Transverse colon (tissue), 4 donors: ENCODE measurements around the gene DOCK8. TPM values are rescaled to one million over a fixed set of nuclear protein-coding genes. Genes with fewer than 3 reads are reported as not detected.
"Not testable (repeated sequence)": the region's sequence is repeated elsewhere in the genome, so short reads cannot be mapped to it uniquely, and the experiment has no call there.

ENCODE experiments used
- DNase-seq: peaks from one replicate; pipeline ENCODE4 v3.0.0-alpha.2; 2019
- H3K27ac ChIP-seq, 4 donors: fragments of 200-600 bp; sonication (generic); 2 replicates each; pipeline ENCODE4 v1.5.1; 2016 to 2018; ENCODE audit warnings: inconsistent platforms in 4 of 4
- H3K27me3 ChIP-seq: fragments of 200-600 bp; sonication (generic); 2 replicates; pipeline ENCODE4 v1.5.1; 2017; ENCODE audit warnings: inconsistent platforms
- H3K36me3 ChIP-seq, 4 donors: fragments of 200-600 bp; sonication (generic); 2 replicates each; pipeline ENCODE4 v1.5.1; 2017 to 2019; ENCODE audit warnings: inconsistent platforms in 4 of 4
- H3K4me1 ChIP-seq, 4 donors: fragments of 200-600 bp; sonication (generic); 2 replicates each; pipeline ENCODE4 v1.5.1; 2017 to 2020; ENCODE audit warnings: inconsistent platforms in 4 of 4
- H3K4me3 ChIP-seq, 4 donors: fragments of 200-600 bp; sonication (generic); 1 replicate in 1 of 4; 2 replicates in 3 of 4; pipeline versions ENCODE4 v1.5.1 to v1.6.1; 2017 to 2019; ENCODE audit warnings: inconsistent platforms in 4 of 4
- H3K9me3 ChIP-seq, 2 donors: fragments of 200-600 bp; sonication (generic); 2 replicates each; pipeline ENCODE4 v1.5.1; 2017 to 2019; ENCODE audit warnings: inconsistent platforms in 2 of 2
- EP300 ChIP-seq: sonication (generic); formaldehyde crosslinking; IDR thresholded peaks from one replicate; pipeline ENCODE4 v1.6.1; 2017; ENCODE audit warnings: antibody characterized with exemption, low read depth
- POLR2A ChIP-seq: fragments of 450-650 bp; IDR thresholded peaks from one replicate; pipeline ENCODE4 v1.6.1; 2016; ENCODE audit warnings: antibody characterized with exemption, mild to moderate bottlenecking, moderate library complexity
- POLR2AphosphoS5 ChIP-seq, 3 donors: sonication (generic); formaldehyde crosslinking; IDR thresholded peaks; one replicate each; pipeline ENCODE4 v1.6.1; 2016; ENCODE audit warnings: antibody characterized with exemption in 3 of 3
- WGBS, 2 donors: methylation state at CpG; one replicate each; pipeline ENCODE4 v1.1.5; 2018; ENCODE audit warnings: low coverage in 1 of 2; 5-methylcytosine and 5-hydroxymethylcytosine counted together
- in situ Hi-C, 4 donors: fragments of 200-750 bp; cut with MboI; loops; one replicate each; pipeline versions ENCODE4 v1.15.0 to v1.15.1; 2017; ENCODE audit warnings: low sequenced_read_pairs in 3 of 4, low pct_ligation_motif_present in 1 of 4, low pct_unique_long_range_greater_than_20kb in 1 of 4
- intact Hi-C: fragments of 100-400 bp; cut with DNase I; formaldehyde crosslinking; loops from one replicate; pipeline ENCODE4 v1.15.1; 2023; ENCODE audit warnings: low total_unique reads
- total RNA-seq, 4 donors: library from RNA; depleted of rRNA; stranded (reverse); fragments of >200 nt; gene quantifications; one replicate each; pipeline ENCODE4 v1.1.0, GENCODE V29; 2016
- TF ChIP-seq, protein P1 (sequence below), 5 experiments: fragments of 200-600 bp in 3 of 5; fragments of 450-650 bp in 2 of 5; sonication (generic) in 3 of 5; IDR thresholded peaks; 1 replicate in 2 of 5; 2 replicates in 3 of 5; pipeline ENCODE4 v1.5.1; 2016 to 2017; ENCODE audit warnings: antibody characterized with exemption in 5 of 5, inconsistent platforms in 3 of 5, mild to moderate bottlenecking in 2 of 5, moderate library complexity in 1 of 5

The DOCK8 gene
- total RNA-seq, 4 donors from 2014 or later, result 11.2 to 59.5 (median 14.7) TPM

DNA sequence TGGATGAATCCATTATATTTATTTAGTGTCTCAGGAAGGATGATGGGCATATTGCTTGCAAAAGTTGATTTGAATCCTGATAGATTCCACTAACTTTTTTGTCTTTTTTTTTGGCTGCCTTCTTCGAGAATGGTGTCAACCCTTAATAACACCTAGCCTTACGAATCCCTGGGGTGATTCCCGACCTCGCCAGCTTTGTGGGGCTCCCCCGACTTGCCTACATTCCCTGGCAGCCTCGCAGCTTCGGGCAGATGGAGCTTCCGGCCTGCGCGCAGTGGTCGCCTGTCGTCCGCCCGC, 366 bp upstream of the DOCK8 start:
- H3K27me3 ChIP-seq, result peaks cover 30% of the 10 kb centered on the region
- TF ChIP-seq, protein P1, sequence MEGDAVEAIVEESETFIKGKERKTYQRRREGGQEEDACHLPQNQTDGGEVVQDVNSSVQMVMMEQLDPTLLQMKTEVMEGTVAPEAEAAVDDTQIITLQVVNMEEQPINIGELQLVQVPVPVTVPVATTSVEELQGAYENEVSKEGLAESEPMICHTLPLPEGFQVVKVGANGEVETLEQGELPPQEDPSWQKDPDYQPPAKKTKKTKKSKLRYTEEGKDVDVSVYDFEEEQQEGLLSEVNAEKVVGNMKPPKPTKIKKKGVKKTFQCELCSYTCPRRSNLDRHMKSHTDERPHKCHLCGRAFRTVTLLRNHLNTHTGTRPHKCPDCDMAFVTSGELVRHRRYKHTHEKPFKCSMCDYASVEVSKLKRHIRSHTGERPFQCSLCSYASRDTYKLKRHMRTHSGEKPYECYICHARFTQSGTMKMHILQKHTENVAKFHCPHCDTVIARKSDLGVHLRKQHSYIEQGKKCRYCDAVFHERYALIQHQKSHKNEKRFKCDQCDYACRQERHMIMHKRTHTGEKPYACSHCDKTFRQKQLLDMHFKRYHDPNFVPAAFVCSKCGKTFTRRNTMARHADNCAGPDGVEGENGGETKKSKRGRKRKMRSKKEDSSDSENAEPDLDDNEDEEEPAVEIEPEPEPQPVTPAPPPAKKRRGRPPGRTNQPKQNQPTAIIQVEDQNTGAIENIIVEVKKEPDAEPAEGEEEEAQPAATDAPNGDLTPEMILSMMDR (IDR thresholded peaks at IDR 0.05), result no peak
- TF ChIP-seq EP300 (no peak), POLR2A (no peak), POLR2AphosphoS5 (IDR thresholded peaks at IDR 0.05) (no peak)
- DNase-seq, result no peak
- 5% methylated on average over 14 of the region's 14 CpGs; no CpG with 5 or more reads in 1 of the 2 donors for WGBS, 2 donors
- no peaks in the 10 kb centered on the region for H3K9me3 ChIP-seq
- no peaks in the 10 kb centered on the region for H3K36me3 ChIP-seq
- in situ Hi-C loops, result no loop called here
- intact Hi-C loops, result no loop called here
- H3K4me3 ChIP-seq, result peak overlapping the region; percentile 35 to 83 (median 52)
- peaks cover 0 to 14% (median 8%) of the 10 kb centered on the region in 4 donors for H3K4me1 ChIP-seq
- peak overlapping the region; percentile 78 to 86 (median 85) for H3K27ac ChIP-seq

DNA sequence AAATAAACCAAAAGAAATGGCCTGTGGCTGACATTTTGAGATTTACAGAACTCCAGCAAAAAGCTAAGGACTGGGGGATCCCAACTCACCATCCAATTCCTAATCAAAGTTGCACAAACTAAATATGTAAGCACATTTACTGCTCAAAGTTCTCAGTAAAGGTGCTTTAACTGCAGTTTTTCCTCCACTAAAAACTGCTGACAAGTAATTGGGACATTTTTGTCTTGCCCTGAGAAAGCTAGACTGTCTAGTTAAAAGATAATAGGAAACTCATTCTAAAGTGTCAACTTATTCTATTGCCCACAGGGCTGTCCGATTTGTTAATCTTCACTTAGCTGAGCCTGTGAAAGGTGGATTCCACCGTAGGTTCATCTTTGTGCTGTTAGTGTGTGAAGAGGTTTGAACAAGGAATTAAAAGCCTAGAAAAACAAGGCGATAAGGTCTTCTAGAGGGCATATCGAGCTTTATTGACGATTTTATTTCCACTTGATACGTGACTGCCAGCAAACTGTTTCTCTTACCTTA, 1.0 kb downstream of the DOCK8 start:
- in situ Hi-C loops, result no loop called here
- WGBS, 2 donors, result 57 to 63% methylated on average over 6 of the region's 6 CpGs
- intact Hi-C loops, result no loop called here
- H3K4me3 ChIP-seq, result peak overlapping the region in 3 of 4 donors; percentile 47 to 83 (median 56)
- no peaks in the 10 kb centered on the region for H3K9me3 ChIP-seq
- no peaks in the 10 kb centered on the region for H3K36me3 ChIP-seq
- peaks cover 30% of the 10 kb centered on the region for H3K27me3 ChIP-seq
- no peak for TF ChIP-seq EP300
- TF ChIP-seq POLR2A, result no peak
- no peak for TF ChIP-seq POLR2AphosphoS5 (IDR thresholded peaks at IDR 0.05)
- TF ChIP-seq, protein P1 (IDR thresholded peaks at IDR 0.05), result no peak
- no peak for DNase-seq
- H3K4me1 ChIP-seq, result peaks cover 0 to 14% (median 8%) of the 10 kb centered on the region in 4 donors
- H3K27ac ChIP-seq, result peak overlapping the region; percentile 78 to 86 (median 85)

DNA sequence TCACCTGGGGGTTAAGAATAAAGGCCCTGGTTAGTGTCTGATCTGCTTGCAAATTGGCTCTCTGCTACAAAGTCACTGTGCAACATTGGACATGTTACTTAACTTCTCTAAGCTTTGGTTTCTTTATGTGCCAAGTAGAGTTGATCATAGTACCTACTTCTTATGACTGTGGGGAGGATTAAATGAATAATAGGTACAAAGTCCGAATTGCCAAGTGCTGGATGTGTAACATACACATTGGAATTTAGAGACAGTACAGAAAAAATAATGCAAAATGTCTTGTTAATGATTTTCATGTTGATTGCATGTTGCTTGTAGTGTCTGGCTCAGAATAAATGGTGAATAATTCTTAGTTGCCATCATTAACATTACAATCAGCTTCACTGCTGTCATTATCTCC, 2.2 kb downstream of the DOCK8 start:
- intact Hi-C loops, result no loop called here
- WGBS, 2 donors, result 27 to 53% methylated on average over 1 of the region's 1 CpG
- H3K27ac ChIP-seq, result no peak overlapping the region
- no peak overlapping the region for H3K4me3 ChIP-seq
- peaks cover 0 to 16% (median 8%) of the 10 kb centered on the region in 4 donors for H3K4me1 ChIP-seq
- H3K27me3 ChIP-seq, result peaks cover 30% of the 10 kb centered on the region
- no peak for TF ChIP-seq POLR2AphosphoS5 (IDR thresholded peaks at IDR 0.05)
- no peak for TF ChIP-seq EP300
- H3K36me3 ChIP-seq, result no peaks in the 10 kb centered on the region
- in situ Hi-C loops, result no loop called here
- DNase-seq, result no peak
- H3K9me3 ChIP-seq, result no peaks in the 10 kb centered on the region

DNA sequence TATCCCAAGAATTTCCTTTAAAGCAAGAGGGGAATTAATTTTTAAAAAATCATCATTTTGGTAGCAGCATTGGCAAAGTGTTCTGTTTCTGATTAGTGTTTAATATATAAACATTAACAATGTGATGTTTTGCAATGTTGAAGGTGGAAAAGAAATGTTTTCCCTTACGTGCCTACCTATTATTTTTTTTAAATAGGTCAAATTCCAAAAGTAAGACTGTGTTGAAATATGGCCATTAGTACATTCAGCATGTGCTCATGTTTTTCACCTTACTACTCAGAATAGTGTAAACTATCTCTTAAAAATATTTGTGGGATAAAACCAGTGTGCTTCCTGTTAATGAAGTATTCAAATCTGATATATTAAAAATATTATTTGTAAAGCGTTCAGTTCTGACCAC, 3.3 kb downstream of the DOCK8 start:
- in situ Hi-C loops, result no loop called here
- Histone ChIP-seq H3K4me1 (peaks cover 0 to 27% (median 11%) of the 10 kb centered on the region in 4 donors), H3K27ac (no peak overlapping the region), H3K36me3 (no peaks in the 10 kb centered on the region), H3K27me3 (peaks cover 30% of the 10 kb centered on the region), H3K9me3 (no peaks in the 10 kb centered on the region), H3K4me3 (no peak overlapping the region)
- intact Hi-C loops, result no loop called here
- no peak for DNase-seq
- WGBS, 2 donors, result 81 to 97% methylated on average over 2 of the region's 2 CpGs
- TF ChIP-seq, protein P1 (IDR thresholded peaks at IDR 0.05), result no peak
- no peak for TF ChIP-seq POLR2A
- no peak for TF ChIP-seq EP300
- TF ChIP-seq POLR2AphosphoS5 (IDR thresholded peaks at IDR 0.05), result no peak

DNA sequence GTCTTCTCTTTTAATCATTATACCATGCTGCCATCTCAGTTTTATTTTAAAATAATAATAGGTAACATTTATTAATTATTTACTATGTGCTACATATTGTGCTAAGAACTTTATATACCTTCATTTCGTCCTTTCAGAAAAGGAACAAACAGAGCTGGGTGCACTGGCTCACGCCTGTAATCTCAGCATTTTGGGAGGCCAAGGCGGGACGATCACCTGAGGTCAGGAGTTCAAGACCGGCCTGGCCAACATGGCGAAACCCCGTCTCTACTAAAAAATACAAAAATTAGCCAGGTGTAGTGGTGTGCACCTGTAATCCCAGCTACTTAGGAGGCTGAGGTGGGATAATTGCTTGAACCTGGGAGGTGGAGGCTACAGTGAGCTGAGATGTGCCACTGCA, 4.4 kb downstream of the DOCK8 start:
- WGBS, 2 donors, result 80 to 94% methylated on average over 5 to 7 of the region's 7 CpGs
- H3K27ac ChIP-seq, H3K36me3 ChIP-seq, intact Hi-C loops, H3K4me3 ChIP-seq, H3K9me3 ChIP-seq, in situ Hi-C loops, DNase-seq: not testable (repeated sequence)
- H3K4me1 ChIP-seq, result peaks cover 0 to 38% (median 11%) of the 10 kb centered on the region in 4 donors
- peaks cover 25% of the 10 kb centered on the region for H3K27me3 ChIP-seq
